ENCODE results near the gene SMOC2.
"Not testable (repeated sequence)": the region's sequence is repeated elsewhere in the genome, so short reads cannot be mapped to it uniquely, and the experiment has no call there.

Gene SMOC2

DNA sequence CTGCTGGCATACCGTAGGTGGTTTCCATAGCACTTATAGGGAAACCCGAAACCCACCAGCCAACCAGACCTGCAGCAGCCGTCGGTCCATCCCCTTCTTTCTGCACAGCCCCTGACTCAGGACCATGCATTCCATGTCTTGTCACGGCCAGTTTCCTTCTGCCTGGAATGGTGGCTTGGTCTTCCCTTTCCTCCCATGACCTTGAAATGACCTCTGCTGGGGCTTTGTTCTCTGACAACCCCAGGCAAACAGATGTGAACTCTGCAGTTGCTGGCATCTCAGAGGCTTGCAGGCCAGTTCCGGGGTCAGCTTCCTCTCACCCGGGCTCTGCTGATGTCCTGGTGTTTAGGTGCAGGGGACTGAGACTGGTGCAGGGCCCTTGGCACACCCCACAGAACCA lies 250.8 kb downstream of the SMOC2 start:
- no peak overlapping the region for H3K9ac ChIP-seq (ENCODE audit: low read length)
- no peaks in the 10 kb centered on the region for H3K36me3 ChIP-seq (replicated peaks; ENCODE audit: low read depth, low read length)
- no peaks in the 10 kb centered on the region for H3K27me3 ChIP-seq (ENCODE audit: low read depth, low read length)
- no peaks in the 10 kb centered on the region for H3K79me2 ChIP-seq (ENCODE audit: low read length)
- H3K27ac ChIP-seq (ENCODE audit: low read length) = no peak overlapping the region
- no peaks in the 10 kb centered on the region for H3K4me1 ChIP-seq (ENCODE audit: low read length)
- no peak overlapping the region for H3K4me3 ChIP-seq (ENCODE audit: low read length)
- TF ChIP-seq, protein P1, sequence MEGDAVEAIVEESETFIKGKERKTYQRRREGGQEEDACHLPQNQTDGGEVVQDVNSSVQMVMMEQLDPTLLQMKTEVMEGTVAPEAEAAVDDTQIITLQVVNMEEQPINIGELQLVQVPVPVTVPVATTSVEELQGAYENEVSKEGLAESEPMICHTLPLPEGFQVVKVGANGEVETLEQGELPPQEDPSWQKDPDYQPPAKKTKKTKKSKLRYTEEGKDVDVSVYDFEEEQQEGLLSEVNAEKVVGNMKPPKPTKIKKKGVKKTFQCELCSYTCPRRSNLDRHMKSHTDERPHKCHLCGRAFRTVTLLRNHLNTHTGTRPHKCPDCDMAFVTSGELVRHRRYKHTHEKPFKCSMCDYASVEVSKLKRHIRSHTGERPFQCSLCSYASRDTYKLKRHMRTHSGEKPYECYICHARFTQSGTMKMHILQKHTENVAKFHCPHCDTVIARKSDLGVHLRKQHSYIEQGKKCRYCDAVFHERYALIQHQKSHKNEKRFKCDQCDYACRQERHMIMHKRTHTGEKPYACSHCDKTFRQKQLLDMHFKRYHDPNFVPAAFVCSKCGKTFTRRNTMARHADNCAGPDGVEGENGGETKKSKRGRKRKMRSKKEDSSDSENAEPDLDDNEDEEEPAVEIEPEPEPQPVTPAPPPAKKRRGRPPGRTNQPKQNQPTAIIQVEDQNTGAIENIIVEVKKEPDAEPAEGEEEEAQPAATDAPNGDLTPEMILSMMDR (IDR thresholded peaks at IDR 0.05; ENCODE audit: low read depth, low read length) = no peak
- TF ChIP-seq EZH2phosphoT487 (IDR thresholded peaks at IDR 0.05; ENCODE audit: low read depth) = no peak
- H3K4me2 ChIP-seq (ENCODE audit: low read length) = no peak overlapping the region
- H3K9me3 ChIP-seq (ENCODE audit: insufficient read depth, low read length) = no peaks in the 10 kb centered on the region
- no peak overlapping the region for H2AFZ ChIP-seq (ENCODE audit: low read depth, low read length)
- no peaks in the 10 kb centered on the region for H4K20me1 ChIP-seq (ENCODE audit: insufficient read depth, low read length)

DNA sequence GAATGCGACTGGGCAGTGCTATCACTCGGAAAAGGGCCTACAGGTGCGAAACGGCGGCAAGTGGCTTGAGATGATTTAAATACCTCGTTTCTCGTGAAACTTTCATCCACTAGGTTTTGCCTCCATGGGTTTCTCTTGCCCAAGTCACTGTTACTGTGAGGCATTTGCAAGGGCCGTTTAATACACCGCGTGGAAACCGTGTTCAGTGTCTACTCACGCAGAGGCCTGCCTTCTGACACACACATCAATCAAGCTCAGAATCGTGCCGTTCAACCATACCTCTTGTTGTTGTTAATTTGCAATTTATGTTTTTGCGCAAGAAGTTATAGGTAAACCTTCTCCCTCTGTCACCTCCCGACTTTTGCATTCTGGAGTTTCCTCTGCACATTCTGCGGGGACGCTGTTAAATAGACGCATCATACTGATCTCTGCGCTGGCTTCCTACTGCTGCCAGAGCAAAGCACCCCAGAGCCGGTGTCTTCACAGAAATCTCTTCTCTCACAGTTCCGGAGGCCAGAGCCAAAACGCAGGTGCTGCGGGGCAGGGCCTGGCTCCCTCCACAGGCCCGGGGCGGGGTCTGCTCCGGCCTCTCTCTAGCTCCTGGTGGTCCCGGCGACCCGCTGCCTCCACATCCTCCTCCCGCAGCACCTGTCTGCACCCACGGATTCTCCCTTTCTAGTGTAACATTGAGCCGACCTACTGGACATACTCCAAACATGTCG lies 251.4 kb downstream of the SMOC2 start:
- Histone ChIP-seq H3K4me1 (ENCODE audit: low read length) (no peaks in the 10 kb centered on the region), H3K27me3 (ENCODE audit: low read depth, low read length) (no peaks in the 10 kb centered on the region), H3K4me3 (ENCODE audit: low read length) (no peak overlapping the region), H3K4me2 (ENCODE audit: low read length) (no peak overlapping the region), H2AFZ (ENCODE audit: low read depth, low read length) (no peak overlapping the region), H3K79me2 (ENCODE audit: low read length) (no peaks in the 10 kb centered on the region), H3K9ac (ENCODE audit: low read length) (no peak overlapping the region), H3K36me3 (replicated peaks; ENCODE audit: low read depth, low read length) (no peaks in the 10 kb centered on the region), H3K9me3 (ENCODE audit: insufficient read depth, low read length) (no peaks in the 10 kb centered on the region), H4K20me1 (ENCODE audit: insufficient read depth, low read length) (no peaks in the 10 kb centered on the region), H3K27ac (ENCODE audit: low read length) (no peak overlapping the region)
- no peak for TF ChIP-seq EZH2phosphoT487 (IDR thresholded peaks at IDR 0.05; ENCODE audit: low read depth)
- TF ChIP-seq, protein P1 (IDR thresholded peaks at IDR 0.05; ENCODE audit: low read depth, low read length) = no peak

DNA sequence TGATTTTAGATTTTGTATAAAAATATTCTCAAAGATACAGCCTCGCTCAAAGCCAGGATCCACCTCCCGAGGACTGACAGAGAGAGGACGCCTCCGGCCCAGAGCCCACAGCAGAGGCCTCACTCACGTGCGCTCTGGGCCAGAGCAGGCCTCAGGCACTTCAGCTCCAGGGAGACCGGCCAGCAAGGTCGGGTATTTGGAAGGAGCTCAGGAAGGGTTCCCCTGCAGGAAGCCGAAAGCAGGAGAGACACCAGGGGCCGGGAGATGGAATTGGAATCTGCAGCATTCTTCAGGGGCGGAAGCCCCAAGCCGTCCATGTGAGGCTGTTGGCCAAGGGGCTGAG lies 251.9 kb downstream of the SMOC2 start:
- not testable (repeated sequence) for H3K36me3 ChIP-seq (replicated peaks; ENCODE audit: low read depth, low read length); H2AFZ ChIP-seq (ENCODE audit: low read depth, low read length); H3K9me3 ChIP-seq (ENCODE audit: insufficient read depth, low read length); H3K4me2 ChIP-seq (ENCODE audit: low read length); H3K27ac ChIP-seq (ENCODE audit: low read length); H3K4me1 ChIP-seq (ENCODE audit: low read length); H3K4me3 ChIP-seq (ENCODE audit: low read length); H4K20me1 ChIP-seq (ENCODE audit: insufficient read depth, low read length); H3K9ac ChIP-seq (ENCODE audit: low read length); H3K27me3 ChIP-seq (ENCODE audit: low read depth, low read length); H3K79me2 ChIP-seq (ENCODE audit: low read length)

DNA sequence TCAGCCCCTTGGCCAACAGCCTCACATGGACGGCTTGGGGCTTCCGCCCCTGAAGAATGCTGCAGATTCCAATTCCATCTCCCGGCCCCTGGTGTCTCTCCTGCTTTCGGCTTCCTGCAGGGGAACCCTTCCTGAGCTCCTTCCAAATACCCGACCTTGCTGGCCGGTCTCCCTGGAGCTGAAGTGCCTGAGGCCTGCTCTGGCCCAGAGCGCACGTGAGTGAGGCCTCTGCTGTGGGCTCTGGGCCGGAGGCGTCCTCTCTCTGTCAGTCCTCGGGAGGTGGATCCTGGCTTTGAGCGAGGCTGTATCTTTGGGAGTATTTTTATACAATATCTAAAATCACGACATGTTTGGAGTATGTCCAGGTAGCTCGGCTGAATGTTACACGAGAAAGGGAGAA lies 253.8 kb downstream of the SMOC2 start:
- not testable (repeated sequence) for H3K27me3 ChIP-seq (ENCODE audit: low read depth, low read length); H2AFZ ChIP-seq (ENCODE audit: low read depth, low read length); H3K4me3 ChIP-seq (ENCODE audit: low read length); H3K27ac ChIP-seq (ENCODE audit: low read length); H3K9ac ChIP-seq (ENCODE audit: low read length); H3K4me2 ChIP-seq (ENCODE audit: low read length); H3K36me3 ChIP-seq (replicated peaks; ENCODE audit: low read depth, low read length); H3K9me3 ChIP-seq (ENCODE audit: insufficient read depth, low read length); H3K79me2 ChIP-seq (ENCODE audit: low read length); H3K4me1 ChIP-seq (ENCODE audit: low read length); H4K20me1 ChIP-seq (ENCODE audit: insufficient read depth, low read length)

DNA sequence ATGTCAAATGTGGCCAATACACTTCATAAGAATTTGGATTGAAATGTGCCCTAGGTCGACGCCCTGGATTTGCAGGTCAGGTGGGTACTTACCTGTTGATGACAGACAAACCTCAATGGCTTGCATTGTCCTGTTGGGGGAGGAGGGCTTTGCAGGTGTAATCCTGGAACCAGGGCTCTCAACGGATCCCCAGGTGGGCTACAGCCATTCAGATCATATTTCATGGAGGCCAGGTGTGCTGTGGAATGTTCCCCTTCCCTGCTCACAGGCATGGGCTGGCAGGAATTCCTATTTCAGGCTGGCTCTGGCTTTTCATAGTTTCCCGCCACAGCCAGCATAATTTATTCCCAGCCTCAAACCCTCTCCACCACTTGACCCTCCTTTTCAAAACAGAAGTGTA lies 254.7 kb downstream of the SMOC2 start:
- Histone ChIP-seq H3K79me2 (ENCODE audit: low read length) (no peaks in the 10 kb centered on the region), H4K20me1 (ENCODE audit: insufficient read depth, low read length) (no peaks in the 10 kb centered on the region), H3K27me3 (ENCODE audit: low read depth, low read length) (no peaks in the 10 kb centered on the region), H3K9me3 (ENCODE audit: insufficient read depth, low read length) (no peaks in the 10 kb centered on the region), H3K27ac (ENCODE audit: low read length) (no peak overlapping the region), H3K4me3 (ENCODE audit: low read length) (no peak overlapping the region), H2AFZ (ENCODE audit: low read depth, low read length) (no peak overlapping the region), H3K4me2 (ENCODE audit: low read length) (no peak overlapping the region), H3K4me1 (ENCODE audit: low read length) (no peaks in the 10 kb centered on the region), H3K9ac (ENCODE audit: low read length) (no peak overlapping the region), H3K36me3 (replicated peaks; ENCODE audit: low read depth, low read length) (no peaks in the 10 kb centered on the region)
- no peak for TF ChIP-seq EZH2phosphoT487 (IDR thresholded peaks at IDR 0.05; ENCODE audit: low read depth)
- TF ChIP-seq, protein P1 (IDR thresholded peaks at IDR 0.05; ENCODE audit: low read depth, low read length) = no peak

Data from OCI-LY3 (cell line).